CD4-positive, alpha-beta T cell treated with Interleukin-4 for 1 hour (primary cell): ENCODE measurements around the gene PPP1R13B.

Experiments
- DNase-seq, 2 donors: peaks; one replicate each; pipeline ENCODE4 v3.0.0-alpha.2; 2020 to 2022

Gene PPP1R13B

DNA sequence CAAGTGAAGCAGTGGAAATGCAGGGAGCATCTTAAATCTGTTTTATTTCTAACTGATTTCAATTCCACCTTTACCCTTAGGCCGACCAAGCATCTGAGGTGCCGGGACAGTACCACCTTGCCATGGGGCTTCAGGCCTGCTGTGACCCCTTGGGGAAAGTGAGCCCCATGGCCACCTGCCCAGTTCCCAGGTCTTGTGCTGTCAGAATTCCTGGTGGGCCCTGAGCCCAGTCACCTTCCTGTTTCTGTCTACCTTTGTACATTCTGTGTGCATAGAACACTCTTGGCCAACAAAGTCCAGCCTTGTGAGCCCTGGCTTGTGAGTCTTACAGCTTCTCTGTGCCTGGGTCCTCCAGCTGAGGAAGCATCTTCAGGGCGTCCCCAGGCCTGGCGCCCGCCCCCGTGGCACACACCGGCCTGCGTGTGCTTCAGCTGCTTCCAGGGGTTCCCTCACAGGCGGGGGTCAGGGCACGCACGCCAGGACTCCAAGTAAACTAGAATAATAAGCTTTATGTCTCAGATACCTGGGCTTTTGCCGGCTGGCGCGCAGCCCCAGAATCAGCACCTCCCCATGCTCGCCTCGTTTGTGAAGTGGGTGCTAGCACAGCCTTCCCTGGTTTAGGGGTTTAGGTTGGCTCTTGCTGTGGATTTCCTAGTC lies 121.5 kb downstream of the PPP1R13B start:
- DNase-seq = no peak

DNA sequence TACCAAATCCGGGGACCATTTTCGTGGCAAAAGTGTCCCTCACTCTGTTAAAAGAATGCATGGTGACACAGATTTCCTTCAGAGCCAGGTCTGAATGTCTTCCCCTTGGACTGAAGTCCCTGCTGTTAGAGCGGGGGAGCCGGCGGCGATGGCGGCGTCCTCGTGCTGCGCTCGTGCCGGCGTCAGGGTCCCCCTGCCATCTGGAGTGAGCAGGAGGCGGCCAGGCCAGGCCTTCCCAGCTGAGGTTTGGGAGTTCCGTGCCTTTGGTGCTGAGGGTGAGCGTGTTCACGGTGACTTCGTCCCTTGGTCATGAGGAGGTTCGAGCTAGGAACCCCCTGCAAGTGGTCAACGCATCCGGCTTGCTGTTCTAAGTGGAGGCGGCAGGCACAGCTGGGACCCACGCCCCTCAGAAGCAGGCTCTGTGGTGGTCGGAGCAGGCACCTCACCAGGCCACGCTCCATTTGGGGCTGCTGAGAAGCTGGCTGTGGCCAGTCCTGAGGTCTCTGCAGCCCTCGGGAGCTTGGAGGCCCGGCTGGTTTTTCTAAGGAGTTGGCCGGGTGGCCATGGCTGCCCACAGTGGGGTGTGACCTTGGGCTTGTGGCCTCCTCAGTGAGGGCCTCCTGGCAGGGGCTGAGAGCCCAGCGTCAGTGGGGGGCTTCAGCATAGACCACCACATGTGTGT lies 122.2 kb downstream of the PPP1R13B start:
- DNase-seq = no peak

DNA sequence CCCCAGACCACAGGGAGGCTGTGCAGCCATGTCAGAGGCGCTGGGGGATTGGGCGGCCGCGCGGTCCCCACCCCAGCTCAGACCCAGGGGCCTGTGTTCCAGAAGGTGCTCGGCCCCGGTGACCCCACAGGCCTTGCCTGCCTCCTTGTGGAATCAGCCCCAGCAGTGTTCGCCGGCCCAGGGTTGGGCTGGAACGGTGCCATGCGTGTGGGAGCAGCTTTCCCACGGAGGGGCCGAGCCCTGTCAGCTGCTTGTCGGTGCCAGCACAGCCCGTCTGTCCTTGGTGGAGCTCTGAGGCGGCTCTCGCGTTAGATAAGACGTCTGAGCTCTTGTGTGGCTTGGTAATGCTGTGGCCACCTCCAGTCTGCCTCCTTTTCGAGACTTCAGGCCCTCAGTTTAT lies 123.3 kb downstream of the PPP1R13B start:
- DNase-seq = no peak

- no peak for DNase-seq
Observed at GRCh38 chr14:103723748-103724081, 123.7 kb downstream of the PPP1R13B start.

DNA sequence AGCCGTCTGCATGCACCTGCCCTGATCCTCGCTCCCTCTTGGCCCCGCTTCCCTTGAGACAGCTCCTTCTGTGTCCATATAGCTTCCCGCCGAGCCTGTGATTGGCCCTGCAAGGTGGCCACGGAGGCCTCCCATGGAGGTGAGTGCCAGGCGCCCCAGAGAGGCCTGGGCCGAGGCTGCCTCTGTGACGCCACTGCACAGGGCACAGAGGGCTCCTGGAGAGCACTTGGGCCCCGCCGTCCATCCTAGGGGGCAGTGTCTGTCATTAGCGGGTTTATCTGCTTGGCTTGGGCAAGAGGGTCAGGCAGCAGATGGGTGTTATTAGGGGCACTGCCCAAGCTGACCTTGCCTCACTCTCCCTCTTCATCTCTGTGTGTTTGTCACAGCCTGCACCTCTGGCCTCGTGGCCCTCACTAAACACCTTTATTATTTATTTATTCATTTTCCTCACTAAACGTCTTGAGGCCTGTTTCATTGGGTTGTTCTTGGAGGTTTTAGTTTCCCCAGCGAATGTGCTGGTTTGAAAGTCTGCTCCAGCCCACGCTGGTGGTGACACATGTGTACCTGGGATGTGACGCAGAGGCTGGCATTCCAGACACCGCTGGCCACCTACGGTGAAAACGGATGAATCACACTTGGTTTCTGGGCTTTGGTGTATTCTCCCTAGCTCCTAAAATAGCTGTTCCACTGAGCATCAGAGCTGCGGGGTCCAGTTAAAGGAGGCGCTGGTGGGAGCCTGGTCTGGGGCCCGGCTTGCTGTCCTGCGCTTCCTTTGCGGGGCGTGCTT lies 125.8 kb downstream of the PPP1R13B start:
- DNase-seq = no peak

GRCh38 chr14:103719751-103720150 lies 127.6 kb downstream of the PPP1R13B start:
- DNase-seq = no peak

DNA sequence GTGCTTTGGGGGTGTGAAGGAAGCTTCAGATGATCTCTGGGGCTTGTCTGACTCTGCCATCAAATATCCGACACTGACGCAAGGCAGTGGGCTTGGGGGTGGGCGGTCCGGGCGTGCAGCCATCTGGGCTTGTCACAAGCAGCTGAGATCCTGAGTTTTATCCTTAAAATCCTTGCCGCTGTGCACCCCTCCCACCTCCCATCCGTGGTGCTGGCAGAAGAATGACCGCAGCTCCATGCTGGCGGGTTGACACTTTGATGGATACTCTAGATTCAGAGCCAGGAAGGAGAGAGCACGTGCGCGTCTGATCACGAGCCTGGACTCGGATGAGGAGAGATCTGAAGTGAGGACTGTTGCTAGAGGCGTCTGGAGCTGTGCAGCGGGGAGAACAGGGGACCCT lies 128.8 kb downstream of the PPP1R13B start:
- DNase-seq = no peak

DNA sequence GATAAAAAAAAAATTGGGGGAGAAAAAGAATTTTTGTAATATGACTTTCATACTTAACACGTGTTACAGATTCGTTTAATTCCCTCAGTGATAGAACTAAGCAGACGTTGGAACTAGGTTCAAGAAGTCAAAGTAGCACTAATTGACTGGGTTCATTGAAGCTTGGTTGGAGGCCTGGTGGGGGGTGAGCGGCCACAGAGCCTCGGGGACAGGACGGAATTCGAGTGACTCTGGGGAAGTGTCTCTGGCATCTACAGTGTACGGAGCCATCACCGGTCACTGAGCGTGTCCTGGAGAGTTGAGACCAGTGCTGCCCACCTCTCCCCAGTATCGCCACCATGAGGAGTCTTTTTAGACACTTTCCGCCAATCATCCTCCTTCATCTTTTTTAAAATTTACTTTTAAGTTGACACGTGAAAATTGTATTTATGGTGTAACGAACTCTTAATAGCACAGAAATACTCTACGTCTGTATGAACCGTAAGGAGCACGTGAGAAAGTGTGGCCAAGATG lies 130.4 kb downstream of the PPP1R13B start:
- DNase-seq = no peak

- DNase-seq = no peak
Observed at GRCh38 chr14:103716091-103716801, 131.1 kb downstream of the PPP1R13B start.

DNA sequence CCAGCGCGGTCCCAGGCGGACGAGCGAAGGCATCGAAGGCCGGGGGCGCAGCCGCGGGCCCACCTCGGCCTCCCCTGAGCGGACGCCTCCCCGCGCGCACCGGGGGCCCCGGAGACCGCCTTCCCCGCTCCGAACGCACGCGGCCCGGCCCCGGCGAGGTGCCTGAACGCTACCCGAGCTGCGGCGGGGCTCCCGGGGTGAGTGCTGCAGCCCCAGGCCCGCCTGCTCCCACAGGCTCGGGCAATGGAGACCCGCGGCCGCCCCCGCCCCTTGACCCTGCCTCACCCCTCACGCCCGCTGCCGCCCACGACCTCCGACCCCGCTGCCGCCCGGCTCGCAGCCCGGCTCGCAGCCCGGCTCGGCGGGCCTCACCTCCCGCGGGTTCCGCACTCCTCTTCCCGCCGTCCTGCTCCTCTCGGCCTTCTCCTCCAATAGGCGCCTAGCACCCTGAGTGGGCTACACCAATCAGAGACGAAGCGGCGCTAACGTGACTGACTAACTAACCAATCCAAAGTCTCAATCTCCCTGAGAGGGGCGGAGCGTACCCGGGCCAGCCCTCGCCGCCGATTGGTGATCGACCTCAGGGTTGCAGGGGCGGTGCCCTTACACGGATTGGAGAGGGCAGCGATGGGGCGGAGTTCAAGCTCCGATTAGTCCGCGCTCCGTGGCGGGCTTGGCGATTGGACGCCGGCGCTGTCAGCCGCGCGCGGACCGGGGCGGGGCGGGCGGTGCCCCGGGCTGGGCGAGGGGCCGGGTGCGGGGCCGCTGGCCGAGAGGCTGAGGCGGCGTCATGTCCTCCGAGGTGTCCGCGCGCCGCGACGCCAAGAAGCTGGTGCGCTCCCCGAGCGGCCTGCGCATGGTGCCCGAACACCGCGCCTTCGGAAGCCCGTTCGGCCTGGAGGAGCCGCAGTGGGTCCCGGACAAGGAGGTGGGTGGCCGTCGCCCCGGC lies 132.0 kb downstream of the PPP1R13B start, which contains the start of the genes XRCC3 and ZFYVE21:
XRCC3 (minus strand) TSS at position 400 of the 949 bp plus-strand sequence. CDS start 4,364 bp downstream, outside the sequence.
ZFYVE21 (plus strand) TSS at position 759 of the 949 bp plus-strand sequence; CDS start at position 791, 32 bp downstream.
- peak; percentile 99 to 100 for DNase-seq

DNA sequence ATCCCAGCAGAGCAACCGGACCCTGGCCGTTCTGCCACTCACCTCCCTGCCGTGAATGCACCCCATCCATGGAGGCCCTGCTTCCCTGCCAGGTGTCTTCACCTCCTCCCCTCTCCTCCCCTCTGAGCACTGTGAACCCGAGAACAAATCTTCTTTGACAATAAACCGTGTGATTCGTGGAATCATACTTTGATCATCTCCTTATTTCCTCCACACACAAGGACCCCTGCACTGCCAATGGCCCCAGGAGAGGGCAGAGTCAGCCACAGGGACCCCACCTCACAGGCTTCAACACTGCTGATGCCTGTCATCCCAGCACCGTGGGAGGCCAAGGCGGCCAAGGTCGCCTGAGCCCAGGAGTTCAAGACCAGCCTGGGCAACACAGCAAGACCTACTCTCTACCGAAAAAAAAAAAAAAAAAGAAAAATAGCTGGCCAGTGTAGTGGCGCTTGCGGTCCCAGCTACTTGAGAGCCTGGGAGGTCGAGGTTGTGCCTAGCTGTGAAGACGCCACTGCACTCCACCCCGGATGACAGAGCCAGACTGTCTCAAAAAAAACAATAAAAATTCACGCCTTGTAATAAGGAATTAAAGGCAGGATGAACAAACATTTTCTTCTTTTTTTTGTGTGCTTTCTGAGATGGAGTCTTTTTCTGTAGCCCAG lies 133.2 kb downstream of the PPP1R13B start:
- DNase-seq = no peak

DNA sequence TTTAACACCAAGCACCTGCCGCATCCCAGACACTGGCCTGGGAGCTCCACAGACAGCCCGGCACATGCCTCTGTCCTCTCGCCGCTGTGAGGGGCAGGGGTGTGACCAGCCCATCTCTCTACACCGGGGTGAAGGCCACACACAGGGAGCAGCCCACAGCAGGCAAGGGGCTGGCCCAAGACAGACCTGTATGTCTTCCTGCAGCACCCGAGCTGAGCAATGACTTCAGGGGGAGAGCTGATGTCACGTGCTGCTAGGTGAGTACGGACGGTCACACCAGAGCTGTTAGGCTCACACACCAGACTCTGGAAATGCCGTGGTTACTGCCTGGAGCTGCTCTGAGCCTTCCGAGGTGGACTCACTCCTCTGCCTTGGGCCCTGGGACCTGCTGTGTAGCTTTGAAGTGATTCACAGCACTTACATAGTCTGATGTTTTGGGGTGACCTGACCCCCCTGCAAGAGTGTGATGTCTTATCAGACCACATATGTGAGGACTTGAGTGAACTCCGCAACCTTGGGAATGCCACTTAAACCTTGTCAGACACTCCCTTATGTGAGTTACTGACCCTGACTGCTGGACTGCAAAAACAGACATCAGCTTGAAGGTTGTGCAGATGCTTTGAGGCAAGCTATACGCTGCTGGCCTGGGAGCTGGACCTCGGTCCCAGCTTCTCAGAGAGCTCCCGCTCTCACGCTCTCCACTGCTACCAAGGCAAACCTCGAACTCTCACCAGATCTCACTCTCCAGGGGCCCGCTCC lies 133.9 kb downstream of the PPP1R13B start:
- DNase-seq = no peak

- no peak for DNase-seq
Observed at GRCh38 chr14:103712633-103713247, 134.6 kb downstream of the PPP1R13B start.

GRCh38 chr14:103711516-103712431 lies 135.6 kb downstream of the PPP1R13B start:
- DNase-seq = no peak

GRCh38 chr14:103710771-103711377 lies 136.5 kb downstream of the PPP1R13B start:
- DNase-seq = no peak

GRCh38 chr14:103709814-103710213 lies 137.6 kb downstream of the PPP1R13B start:
- no peak for DNase-seq

DNA sequence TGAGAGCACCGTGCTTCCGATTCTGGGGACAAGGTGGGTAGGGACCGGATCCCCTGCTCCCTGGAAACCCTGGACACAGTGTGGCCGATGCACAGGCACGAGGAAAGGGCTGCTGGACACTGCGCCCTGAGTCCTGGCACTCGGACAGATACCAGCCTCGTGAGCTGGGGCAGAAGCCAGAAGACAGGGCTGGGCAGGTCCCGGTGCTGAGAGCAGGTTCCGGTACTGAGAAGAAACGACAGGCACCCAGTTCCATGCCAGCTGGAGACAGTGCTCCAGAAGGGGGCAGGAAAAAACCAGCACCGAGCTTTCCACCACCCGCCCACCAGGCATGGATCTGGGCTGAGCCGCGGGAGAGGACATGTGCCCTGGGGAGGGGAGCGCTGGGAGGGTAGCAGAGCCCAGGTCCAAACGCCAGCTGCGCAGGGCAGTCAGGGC lies 138.6 kb downstream of the PPP1R13B start:
- DNase-seq = no peak
